Inflammatory macrophage treated with lipopolysaccharide for 1 hour (primary cell): Measurements from ENCODE around the gene HYDIN.
"Not testable (repeated sequence)": the region's sequence is repeated elsewhere in the genome, so short reads cannot be mapped to it uniquely, and the experiment has no call there.

ENCODE experiments used
- DNase-seq, 2 donors: peaks; one replicate each; pipeline ENCODE4 v3.0.0-alpha.2; 2020 to 2022

The HYDIN gene

DNA sequence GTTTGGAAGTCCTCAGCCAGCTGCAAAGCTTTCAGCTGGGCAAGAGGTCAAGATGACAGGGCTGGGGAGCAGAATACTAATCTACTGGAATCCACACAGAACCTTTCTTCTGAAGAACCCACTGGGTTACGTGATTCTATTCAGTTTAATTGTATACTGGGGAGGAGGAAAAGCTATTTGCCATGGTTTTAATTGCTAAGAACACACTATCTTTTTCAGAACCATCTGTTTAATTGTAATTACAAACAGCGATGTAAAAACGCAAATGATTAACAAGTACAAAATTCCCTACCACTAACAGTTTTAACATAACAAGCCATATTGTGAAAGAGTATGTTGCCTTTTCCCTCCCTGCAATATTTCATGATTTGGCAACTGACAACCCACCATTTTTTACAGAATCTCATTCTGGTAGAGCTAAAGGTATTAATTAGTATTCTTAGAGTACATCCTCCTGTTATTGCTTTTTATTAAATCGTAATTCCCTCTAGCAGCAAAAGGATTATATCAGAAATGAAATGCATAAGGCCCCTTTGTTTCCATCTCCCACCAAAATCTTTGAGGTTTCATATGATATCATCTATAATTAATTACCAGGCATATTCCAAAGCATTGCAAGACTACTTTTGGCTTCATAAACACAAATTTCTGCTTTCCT lies 12.1 kb downstream of the HYDIN start:
- no peak for DNase-seq

DNA sequence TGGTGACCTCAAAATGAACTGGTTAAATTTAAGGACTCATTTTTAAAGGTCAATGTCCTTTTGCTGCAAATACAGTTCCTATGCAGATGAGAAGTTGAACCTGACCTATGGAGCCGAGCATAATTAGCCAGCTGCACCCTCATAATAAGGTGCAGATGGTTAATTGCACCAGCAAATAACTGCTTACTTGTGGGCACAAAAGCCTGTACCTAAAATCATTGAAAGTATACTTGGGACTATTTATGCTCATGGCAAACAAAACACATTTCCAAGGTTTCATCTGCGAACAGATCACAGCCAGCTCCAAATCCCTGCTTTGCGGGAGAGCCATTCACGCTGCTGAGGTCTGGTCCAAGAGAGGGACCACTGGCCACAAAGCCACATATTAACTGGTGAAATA lies 13.0 kb downstream of the HYDIN start:
- DNase-seq = no peak

DNA sequence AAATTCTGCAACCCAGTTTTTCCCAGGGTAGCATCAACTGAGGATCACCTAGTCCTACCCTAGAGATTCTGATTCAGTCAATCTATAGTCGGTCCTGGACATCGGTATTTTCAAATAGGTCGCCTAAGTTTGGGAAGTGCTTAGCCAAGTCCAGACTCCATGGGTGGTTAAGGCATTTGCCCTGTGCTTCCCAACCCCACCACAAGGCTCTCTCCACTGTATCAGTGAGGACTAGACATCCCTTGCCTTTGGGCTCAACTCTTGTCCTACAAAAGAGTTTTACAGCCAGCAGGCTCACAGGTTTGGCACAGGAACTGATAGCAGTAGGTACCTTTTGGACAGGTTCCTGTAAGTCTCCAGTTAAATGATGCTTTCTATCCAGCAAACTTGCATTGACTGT lies 13.8 kb downstream of the HYDIN start:
- DNase-seq = no peak

DNA sequence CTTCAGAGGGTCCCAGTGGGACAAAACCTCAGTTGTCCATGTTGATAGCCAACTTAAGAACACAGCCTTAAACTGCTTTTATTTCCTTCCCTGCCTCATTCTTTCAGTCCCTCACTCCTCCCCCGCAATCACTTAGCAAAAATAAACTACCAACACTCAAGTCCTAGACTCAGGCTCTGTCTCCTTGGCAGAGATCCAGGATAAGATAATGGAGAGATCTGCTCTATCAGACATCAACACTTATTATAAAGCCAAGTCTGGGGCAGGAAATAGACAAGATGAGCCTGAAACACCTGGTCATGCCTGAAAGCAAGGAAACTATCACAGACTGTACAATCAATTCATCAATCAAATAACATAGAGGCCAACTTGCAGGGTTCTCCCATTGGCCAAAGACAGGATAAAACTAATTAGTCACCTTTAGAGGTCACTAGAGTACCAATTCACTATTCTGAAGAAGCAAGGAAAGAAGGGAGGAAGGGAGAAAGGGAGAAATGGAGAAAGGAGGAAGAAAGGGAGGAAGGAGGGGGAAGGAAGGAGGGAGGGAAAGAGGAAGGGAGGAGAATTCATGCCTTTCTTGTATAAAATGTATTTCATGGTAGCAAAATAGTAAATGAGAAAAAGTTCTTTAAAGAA lies 15.7 kb downstream of the HYDIN start:
- peak; percentile 7 to 15 for DNase-seq

DNA sequence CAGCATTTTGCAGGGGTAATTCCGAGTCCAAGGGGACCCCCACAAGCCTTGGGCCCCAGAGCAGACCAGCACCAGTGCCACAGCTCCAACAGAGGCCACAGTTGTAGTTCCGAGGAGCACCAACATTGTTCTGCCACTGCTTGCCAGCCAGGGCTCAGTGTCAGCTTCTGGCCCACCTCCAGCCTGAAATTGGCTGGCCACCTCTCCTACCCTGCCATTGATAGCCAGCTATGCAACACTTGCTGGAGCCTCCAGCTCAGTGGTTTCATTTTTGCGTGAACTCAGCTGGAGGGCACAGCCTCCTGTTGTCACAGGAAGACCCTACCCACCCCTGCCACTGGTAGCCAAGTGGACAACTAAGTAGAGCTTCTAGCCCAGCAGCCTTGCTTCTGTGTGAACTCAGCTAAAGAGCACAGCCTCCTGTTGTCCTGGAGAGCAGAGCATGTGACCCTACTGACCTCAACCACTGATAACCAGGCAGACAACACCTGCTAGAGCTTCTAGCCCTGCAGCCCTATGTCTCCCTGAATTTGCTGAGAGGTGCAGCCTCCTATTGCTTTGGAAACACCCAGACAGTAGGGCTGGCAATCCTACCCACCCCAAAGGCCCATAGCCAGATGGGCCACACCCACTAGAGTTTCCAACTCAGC lies 24.9 kb downstream of the HYDIN start:
- DNase-seq = no peak

DNA sequence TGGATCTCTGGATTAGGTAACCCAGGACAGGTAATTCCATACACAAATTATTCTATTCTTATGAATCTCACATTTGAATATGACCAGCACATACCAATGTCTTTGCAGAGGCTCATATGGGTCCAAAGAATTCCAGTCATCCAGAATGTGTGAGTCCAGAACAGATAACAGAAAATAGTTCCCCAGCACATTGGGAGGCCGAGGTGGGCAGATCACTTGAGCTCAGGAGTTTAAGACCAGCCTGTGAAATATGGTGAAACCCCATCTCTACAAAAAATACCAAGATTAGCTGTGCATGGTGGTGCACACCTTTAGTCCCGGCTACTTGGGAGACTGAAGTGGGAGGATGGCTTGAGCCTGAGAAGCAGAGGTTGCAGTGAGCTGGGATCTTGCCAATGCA lies 26.9 kb downstream of the HYDIN start:
- no peak for DNase-seq

DNA sequence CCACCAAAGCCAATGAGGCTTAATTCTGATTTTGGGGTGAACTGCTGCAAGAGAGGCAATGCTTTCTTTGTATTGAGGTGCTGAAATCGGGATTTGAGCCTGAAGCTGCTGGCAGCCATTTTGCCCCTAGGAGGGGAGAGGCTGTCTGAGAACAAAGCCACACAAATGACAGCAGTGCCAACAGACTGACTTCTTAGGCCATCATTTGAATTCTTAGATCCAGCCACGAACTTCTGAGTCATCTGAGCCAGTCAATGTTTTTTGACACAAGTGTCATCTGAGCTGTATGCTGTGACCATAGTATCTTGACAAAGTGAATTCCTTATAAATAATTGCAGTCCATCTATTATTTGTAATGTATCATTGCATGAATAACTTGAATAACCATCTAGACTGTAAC lies 29.0 kb downstream of the HYDIN start:
- DNase-seq = no peak

DNA sequence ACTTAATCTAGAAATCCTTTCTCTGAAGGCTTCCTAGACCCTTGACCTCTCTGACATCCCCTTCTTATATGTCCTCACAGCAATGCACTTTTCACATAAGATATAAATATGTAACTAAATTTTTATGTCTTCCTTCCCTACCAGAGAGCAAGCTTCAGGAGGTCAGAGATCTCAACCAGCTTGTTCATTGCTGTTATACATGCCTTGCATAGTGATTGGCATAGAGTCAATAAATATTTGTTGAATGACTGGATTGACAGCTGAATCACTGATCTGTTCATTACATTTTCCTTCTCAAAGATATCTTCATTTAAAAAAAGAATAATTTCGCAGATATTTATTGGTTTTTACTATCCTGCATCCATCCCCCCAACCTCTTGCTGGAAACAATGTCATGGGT lies 29.5 kb downstream of the HYDIN start:
- no peak for DNase-seq

DNA sequence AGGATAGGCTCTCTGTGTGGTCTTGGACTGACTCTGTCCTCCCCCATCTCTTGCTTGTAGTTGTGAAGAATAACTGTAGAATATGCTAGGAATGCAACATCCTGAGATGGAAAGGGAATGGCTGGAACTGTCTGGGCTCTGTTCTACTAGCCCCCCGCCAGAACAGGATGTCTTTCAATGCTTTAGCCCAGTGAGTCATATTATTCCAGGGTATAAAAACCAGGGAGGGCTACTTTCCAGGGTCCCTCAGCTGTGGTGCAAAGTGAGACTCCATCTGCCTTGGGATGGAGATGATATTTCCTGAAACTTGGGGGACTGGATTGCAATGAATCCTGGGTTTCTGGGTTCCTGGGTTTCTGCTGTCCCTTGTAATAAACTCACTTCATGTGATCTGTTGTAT lies 32.1 kb downstream of the HYDIN start:
- DNase-seq = no peak

DNA sequence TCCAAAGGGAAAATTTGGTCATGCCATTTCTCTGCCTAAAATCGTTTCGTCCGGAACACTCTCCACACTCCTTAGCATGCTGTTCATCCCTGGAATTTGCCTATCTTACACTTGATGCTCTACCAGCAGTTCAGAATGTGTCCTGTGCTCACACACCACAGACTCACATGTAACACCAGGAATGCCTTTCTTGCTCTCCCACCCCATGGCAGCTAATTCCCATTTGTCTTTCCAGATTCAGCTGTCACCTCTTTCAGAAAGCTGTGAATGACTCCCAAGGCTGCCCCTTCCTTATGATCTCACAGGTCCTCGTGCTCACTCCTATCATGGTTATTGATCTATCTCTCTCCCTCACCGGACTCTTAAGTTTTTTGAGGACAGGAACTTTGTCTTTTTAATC lies 38.1 kb downstream of the HYDIN start:
- no peak for DNase-seq

DNA sequence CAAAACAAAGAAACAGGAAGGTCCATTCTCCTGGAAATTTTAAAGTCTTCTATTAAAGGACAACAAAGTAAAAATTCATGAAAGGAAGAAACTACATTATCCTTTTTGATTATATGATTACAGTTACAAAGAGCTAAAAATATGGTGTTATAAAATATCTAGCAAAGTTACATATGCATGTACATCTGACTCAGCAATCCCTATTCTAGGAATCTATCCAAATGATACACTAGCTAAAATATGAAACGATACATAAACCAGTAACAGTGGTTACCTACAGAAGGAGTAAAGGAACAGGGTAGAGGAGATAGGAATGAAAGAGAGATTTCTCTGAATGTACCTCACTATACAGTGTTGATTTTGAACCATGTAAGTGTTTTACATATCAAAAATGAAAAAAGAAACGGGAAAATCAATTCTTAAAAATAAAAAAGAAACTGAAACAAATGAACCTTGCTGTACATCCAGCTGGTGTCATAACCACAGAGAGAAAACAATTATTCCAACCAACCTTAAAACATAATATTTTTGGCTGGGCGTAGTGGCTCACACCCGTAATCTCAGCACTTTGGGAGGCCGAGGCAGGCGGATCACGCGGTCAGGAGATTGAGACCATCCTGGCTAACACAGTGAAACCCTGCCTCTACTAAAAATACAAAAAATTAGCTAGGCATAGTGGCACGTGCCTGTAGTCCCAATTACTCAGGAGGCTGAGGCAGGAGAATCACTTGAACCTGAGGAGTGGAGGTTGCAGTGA lies 41.4 kb downstream of the HYDIN start:
- DNase-seq = no peak

DNA sequence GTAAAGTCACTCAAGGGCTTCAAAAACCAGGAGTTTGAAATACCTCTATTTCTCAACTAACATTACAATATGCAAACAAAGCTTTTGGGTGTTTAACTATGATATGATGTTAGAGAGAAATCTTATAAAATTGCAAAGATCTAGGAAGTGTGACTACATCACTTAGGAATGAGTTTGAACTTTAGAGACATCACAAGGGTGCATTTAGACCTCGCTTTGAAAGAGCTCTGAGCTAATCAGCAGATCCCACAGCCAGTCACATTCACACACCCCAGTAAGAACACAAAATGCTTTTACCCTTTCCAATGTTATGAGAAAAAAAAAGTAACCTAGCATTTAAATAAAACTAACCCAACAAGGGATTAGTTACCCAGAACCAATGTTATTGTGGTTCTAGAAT lies 45.2 kb downstream of the HYDIN start:
- DNase-seq = no peak

DNA sequence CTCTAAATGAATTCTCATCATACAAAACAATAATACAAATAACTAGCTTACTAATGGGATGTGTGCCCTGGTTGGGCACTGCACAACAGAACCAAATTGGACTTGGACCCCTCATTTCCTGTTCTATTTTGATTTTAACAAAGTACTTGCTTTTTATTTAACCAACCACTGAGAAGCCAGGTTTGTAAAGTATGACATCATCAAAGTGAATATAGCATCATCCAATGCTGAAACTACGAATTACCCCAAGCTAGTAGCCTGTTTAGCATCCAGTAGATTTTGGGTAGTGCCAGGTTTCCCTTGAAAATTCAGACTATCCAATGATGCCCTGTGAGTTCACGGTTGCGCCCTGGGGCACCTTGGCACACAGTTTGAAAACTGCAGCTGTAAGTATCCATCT lies 51.0 kb downstream of the HYDIN start:
- DNase-seq = no peak

DNA sequence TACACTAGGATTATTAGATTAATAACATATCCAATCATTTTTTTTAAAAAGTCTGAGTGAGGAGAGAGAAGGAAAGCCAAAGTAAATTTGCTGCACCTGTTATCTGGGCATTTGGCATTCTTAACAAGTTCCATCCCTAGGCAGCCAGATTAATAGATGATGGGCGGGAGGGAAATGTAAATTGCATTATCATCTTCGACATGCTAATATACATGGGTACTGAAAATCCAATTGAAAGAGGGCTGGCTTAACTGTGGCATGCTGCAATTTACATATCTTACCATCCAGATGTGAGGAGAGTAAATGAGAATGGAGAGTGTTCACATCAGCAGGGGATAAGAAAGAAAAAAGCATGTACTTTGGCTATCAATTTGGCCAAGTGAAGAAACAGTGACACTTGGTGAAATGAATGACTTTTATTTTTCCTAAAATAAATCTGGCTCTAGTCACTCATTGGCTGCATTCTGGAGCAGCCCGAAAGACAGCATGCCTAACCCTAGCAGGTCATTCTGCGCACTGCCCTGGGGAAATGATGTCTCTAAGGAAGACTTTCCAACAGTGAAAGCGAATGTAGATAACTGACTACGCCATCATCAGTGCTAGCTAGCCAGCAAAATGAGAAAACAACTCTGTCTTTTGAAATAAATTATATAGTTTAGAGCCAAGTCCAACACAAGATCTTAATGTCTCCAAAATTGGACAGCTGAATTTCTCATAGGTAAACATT lies 57.9 kb downstream of the HYDIN start:
- DNase-seq = no peak

DNA sequence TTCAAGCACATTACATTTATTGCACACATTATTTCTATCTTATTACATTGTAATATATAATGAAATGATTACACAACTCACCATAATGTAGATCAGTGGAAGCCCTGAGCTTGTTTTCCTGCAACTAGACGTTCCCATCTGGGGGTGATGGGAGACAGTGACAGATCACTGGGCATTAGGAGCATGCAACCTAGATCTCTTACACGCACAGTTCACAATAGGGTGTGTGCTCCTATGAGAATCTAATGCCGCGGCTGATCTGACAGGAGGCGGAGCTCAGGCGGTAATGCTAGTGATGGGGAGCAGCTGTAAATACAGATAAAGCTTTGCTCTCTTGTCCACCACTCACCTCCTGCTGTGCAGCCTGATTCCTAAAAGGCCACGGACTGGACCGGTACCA lies 69.5 kb downstream of the HYDIN start:
- DNase-seq = not testable (repeated sequence)

DNA sequence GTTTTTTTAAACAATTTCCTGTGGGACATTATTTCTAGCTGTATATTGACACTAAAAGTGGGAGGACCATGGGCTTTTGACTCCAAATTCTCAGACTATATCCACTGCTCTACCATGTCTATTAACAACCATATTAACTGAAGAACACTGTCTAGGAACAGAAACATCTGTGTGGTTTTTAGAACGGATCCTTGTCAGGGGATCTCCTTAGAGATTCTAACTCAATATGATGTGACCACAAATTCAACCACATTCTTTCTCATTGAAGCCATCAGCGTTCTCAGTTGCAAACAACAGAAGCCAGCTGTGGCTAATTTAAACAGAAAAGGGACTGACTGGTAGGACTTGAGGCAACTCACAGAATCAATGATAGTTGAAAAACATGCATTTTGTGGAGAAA lies 73.2 kb downstream of the HYDIN start:
- DNase-seq = not testable (repeated sequence)

DNA sequence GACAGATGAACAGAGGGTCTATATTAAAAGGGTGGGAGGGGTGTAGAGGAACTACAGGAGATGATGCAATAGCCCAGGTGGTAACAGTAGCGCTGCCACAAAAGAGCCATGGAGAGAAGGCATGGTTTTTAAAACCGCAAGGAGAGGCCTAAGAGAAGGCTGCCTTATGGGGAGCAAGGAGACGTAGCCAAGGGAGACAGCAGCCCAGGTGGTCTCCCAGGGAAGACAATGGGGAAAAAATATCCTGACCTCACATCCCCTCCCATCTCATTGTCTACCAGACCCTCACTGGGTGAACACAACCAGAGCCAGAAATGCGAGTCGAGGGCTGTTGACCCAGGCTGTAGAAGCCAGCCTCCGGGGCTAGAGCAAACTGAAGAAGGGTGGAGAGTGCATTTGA lies 77.2 kb downstream of the HYDIN start:
- not testable (repeated sequence) for DNase-seq

DNA sequence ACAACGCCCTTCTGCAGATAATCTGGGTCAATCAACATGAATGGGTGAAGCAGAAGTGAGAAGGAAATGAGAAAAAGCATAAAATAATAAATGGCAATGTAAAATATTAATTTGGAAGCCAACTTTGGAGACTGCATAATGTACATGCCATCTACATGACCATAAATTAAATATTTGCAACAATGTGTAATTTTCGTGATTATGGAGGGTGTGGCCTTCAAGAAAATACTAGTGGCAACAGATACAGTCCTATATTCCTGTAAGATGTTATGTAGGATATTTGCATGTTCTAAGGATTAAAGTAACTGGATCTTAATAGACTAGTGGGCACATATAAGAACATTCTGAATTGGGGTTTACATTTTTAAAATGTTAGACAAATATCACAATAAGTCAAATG lies 78.9 kb downstream of the HYDIN start:
- DNase-seq = not testable (repeated sequence)

DNA sequence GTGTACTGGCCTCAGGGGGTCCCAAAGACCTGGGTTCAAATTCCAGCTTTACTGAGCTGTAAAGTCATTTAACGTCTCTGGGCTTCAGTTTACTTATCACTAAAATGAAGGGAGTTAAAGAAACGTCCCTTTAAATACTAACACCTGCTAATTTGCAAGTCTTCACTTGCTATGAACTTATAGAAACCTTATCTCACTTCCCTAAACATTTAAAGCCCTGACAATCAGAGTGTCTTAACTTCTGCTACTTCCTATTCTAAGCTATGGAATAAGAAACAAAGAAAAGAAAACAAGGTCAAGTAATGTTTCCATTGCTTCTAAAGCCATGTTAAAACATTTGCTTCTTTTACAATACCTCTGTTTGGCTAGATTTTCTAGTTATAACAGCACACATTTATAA lies 87.3 kb downstream of the HYDIN start:
- not testable (repeated sequence) for DNase-seq

DNA sequence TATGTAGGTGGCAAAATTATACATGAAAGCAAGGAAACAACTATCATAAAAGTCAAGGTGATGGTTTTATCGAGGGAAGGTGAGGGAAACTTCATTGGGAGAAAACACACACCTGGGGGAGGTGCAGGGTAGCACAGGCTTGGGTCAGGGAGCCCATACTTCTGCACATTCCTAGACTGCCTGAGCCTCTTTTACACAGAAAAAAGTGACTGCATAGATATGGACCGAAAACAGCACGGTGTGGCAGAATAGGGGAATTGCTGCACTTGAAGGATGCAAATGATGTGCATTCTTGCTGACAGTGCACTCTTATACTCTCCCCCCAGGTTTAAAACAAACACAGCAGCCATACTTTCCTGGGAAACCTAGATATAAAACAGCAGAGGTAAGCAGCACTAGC lies 120.0 kb downstream of the HYDIN start:
- not testable (repeated sequence) for DNase-seq

DNA sequence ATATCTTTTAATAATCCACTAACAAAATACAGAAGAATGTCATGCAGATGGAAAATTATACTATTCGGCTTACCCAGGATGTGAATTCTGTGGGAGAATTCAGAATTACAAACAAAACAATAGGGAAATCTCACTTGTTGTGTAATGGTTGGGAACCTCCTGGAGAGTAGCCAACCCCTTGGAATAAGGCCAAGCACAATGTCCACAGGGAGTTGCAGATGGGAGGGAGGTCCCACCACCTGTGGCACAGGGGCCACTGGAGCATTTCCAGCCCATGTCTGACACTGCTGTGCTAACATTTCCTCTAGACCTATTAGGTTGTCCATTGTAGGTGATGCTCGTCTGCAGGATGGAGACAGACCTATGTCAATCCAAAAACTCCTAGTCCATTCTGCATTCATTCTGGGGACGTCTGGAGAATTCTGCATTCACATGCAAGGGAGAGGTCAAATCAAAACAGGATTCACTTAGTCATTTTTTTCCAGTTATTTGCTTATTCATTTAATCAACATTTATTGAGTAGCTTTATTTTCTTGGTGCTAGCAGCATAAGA lies 120.8 kb downstream of the HYDIN start:
- not testable (repeated sequence) for DNase-seq

DNA sequence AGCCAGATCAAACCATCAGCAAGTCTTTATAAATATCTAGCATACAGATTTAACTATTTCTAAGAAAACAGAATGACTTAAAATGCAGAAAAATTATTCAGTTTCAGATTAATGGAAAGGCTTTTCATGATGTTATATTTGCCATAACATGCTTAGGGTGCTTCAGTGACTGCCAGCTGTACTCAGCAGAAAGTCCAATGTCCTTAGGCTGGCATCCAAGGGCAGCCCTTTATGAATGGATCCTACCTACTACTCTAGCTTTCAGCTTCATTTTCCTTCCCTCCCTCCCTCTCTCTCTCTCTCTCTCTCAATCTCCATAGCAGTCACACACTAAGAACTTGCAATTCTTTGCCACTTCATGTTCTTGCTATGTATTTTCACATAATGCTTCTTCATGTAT lies 124.6 kb downstream of the HYDIN start:
- DNase-seq = not testable (repeated sequence)

DNA sequence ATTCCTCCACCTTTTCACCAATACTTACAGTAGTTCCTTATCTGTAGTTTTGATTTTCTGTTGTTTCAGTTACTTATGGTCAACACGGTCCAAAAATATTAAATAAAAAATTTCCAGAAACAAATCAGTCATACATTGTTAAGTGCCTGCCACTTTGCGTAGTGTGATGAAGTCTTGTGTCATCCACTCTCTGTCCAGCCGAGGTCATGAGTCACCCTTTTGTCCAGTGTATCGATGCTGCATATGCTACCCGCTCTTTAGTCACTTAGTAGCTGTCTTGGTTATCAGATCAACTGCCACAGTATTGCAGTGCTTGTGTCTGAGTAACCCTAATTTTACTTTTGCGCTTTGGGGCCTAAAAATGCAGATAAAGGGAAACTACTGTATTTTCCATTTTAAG lies 146.9 kb downstream of the HYDIN start:
- DNase-seq = not testable (repeated sequence)
